Measurements from ENCODE around the gene NKX2-2.

NKX2-2 gene

GRCh38 chr20:21521596-21522480 lies 8.0 kb upstream of the NKX2-2 start:
- DNase-seq (ENCODE audit: low read depth), result no peak

- DNase-seq (ENCODE audit: low read depth), result no peak
Measured at GRCh38 chr20:21520702-21521595, 7.1 kb upstream of the NKX2-2 start.

- DNase-seq (ENCODE audit: low read depth), result no peak
Measured at GRCh38 chr20:21519136-21519584, 5.3 kb upstream of the NKX2-2 start.

GRCh38 chr20:21518292-21518991 lies 4.6 kb upstream of the NKX2-2 start:
- no peak for DNase-seq (ENCODE audit: low read depth)

- no peak for DNase-seq (ENCODE audit: low read depth)
Measured at GRCh38 chr20:21517566-21518277, 3.9 kb upstream of the NKX2-2 start.

GRCh38 chr20:21516861-21517565 lies 3.1 kb upstream of the NKX2-2 start:
- no peak for DNase-seq (ENCODE audit: low read depth)

GRCh38 chr20:21516180-21516567 lies 2.3 kb upstream of the NKX2-2 start:
- no peak for DNase-seq (ENCODE audit: low read depth)

GRCh38 chr20:21515300-21516179 lies 1.7 kb upstream of the NKX2-2 start:
- no peak for DNase-seq (ENCODE audit: low read depth)

- DNase-seq (ENCODE audit: low read depth), result no peak
Measured at GRCh38 chr20:21514553-21515251, 838 bp upstream of the NKX2-2 start.

GRCh38 chr20:21513181-21513663 lies 642 bp downstream of the NKX2-2 start:
- DNase-seq (ENCODE audit: low read depth), result no peak

- DNase-seq (ENCODE audit: low read depth), result no peak
Measured at GRCh38 chr20:21512634-21513180, 1.2 kb downstream of the NKX2-2 start.

GRCh38 chr20:21511850-21512633 lies 1.8 kb downstream of the NKX2-2 start:
- DNase-seq (ENCODE audit: low read depth), result no peak

GRCh38 chr20:21511485-21511849 lies 2.4 kb downstream of the NKX2-2 start:
- DNase-seq (ENCODE audit: low read depth), result no peak

- no peak for DNase-seq (ENCODE audit: low read depth)
Measured at GRCh38 chr20:21510414-21511384, 3.2 kb downstream of the NKX2-2 start.

- no peak for DNase-seq (ENCODE audit: low read depth)
Measured at GRCh38 chr20:21509597-21510371, 4.1 kb downstream of the NKX2-2 start.

GRCh38 chr20:21509079-21509596 lies 4.7 kb downstream of the NKX2-2 start:
- no peak for DNase-seq (ENCODE audit: low read depth)
